Adipocyte (in vitro differentiated cells): ENCODE measurements around the gene MAMDC4.
"Not testable (repeated sequence)": the region's sequence is repeated elsewhere in the genome, so short reads cannot be mapped to it uniquely, and the experiment has no call there.

Experiments
- DNase-seq: peaks from one replicate; pipeline ENCODE4 v3.0.0-alpha.2; 2015; ENCODE audit warnings: low read depth
- H3K27me3 ChIP-seq: replicated peaks from 2 replicates; pipeline ENCODE4 v1.7.0; 2013; ENCODE audit warnings: mild to moderate bottlenecking, low read length, moderate library complexity; ENCODE audit not compliant: control insufficient read depth, insufficient read depth
- H3K36me3 ChIP-seq: 2 replicates; pipeline ENCODE4 v1.7.0; 2013; ENCODE audit warnings: low read length, mild to moderate bottlenecking, moderate library complexity; ENCODE audit not compliant: control insufficient read depth, insufficient read depth, severe bottlenecking
- H3K4me1 ChIP-seq: 2 replicates; pipeline ENCODE4 v1.7.0; 2013; ENCODE audit warnings: mild to moderate bottlenecking, low read length, moderate library complexity; ENCODE audit not compliant: control insufficient read depth, insufficient read depth
- H3K4me3 ChIP-seq: 2 replicates; pipeline ENCODE4 v1.7.0; 2013; ENCODE audit warnings: mild to moderate bottlenecking, low read length, moderate library complexity
- H3K9ac ChIP-seq: 2 replicates; pipeline ENCODE4 v1.7.0; 2013; ENCODE audit warnings: mild to moderate bottlenecking, low read length, moderate library complexity
- H3K9me3 ChIP-seq: 2 replicates; pipeline ENCODE4 v1.7.0; 2013; ENCODE audit warnings: mild to moderate bottlenecking, low read length, moderate library complexity; ENCODE audit not compliant: control insufficient read depth

The MAMDC4 gene

GRCh38 chr9:136826703-136827582, 25.2 kb upstream of the MAMDC4 start:
- no peak for DNase-seq
- Histone ChIP-seq H3K9ac (no peak overlapping the region), H3K9me3 (no peaks in the 10 kb centered on the region), H3K36me3 (peaks cover 56% of the 10 kb centered on the region), H3K4me1 (no peaks in the 10 kb centered on the region), H3K4me3 (no peak overlapping the region), H3K27me3 (no peaks in the 10 kb centered on the region)

GRCh38 chr9:136827794-136828473, 24.2 kb upstream of the MAMDC4 start:
- no peaks in the 10 kb centered on the region for H3K4me1 ChIP-seq
- no peak overlapping the region for H3K9ac ChIP-seq
- H3K9me3 ChIP-seq: no peaks in the 10 kb centered on the region
- DNase-seq: no peak
- no peak overlapping the region for H3K4me3 ChIP-seq
- H3K27me3 ChIP-seq: no peaks in the 10 kb centered on the region
- H3K36me3 ChIP-seq: peaks cover 64% of the 10 kb centered on the region

DNA sequence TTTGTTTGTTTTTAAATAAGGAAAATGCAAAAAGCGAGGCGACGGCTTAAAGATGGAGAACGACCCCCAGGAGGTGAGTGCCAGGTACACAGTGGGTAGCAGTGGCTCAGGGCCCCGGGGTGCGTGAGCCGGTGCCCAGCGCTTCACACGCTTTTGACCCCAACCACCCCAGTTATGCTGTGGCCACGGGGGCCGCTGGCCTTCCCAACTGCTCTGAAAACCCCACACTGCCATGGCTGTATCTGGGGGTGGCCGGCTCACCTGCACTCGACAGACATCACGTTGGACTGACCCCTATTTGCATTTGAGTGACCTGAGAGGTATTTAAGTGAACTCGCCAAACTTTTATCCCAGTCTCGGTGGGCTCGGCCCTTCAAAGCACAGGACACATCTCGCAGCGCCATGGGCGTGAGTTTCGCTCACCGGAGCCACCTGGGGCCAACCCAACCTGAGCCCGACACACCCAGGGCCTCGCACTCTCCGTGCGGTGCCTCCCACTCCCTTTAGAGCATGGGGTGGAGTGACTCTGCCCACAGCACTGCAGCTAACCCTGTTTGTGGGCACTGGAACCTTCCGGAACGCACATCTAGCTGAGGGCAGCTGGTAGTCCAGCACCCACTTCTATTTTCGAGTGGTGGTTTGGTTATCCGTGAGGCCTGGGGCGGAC, 23.5 kb upstream of the MAMDC4 start:
- Histone ChIP-seq H3K9ac (no peak overlapping the region), H3K4me1 (no peaks in the 10 kb centered on the region), H3K9me3 (no peaks in the 10 kb centered on the region), H3K36me3 (peaks cover 64% of the 10 kb centered on the region), H3K27me3 (no peaks in the 10 kb centered on the region), H3K4me3 (no peak overlapping the region)
- no peak for DNase-seq

DNA sequence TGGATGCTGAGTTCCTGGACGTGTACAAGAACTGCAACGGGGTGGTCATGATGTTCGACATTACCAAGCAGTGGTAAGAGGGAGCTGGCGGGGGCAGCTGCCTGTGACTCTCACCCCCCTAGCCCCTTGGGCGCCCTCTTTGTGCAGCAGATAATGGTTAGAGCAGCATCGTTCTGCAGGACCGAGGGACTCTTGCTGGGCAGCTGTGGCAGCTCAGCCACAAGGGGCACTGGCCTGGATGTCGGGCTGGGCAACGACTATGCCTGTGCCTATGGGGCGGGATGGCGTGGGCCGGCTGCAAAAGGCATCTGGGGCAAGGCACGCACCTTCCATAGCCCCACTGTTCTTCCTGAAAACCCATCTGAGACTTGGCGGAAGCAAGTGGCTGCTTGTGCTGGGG, 22.7 kb upstream of the MAMDC4 start:
- H3K9ac ChIP-seq: no peak overlapping the region
- no peak overlapping the region for H3K4me3 ChIP-seq
- no peak for DNase-seq
- no peaks in the 10 kb centered on the region for H3K9me3 ChIP-seq
- no peaks in the 10 kb centered on the region for H3K4me1 ChIP-seq
- no peaks in the 10 kb centered on the region for H3K27me3 ChIP-seq
- peaks cover 59% of the 10 kb centered on the region for H3K36me3 ChIP-seq

DNA sequence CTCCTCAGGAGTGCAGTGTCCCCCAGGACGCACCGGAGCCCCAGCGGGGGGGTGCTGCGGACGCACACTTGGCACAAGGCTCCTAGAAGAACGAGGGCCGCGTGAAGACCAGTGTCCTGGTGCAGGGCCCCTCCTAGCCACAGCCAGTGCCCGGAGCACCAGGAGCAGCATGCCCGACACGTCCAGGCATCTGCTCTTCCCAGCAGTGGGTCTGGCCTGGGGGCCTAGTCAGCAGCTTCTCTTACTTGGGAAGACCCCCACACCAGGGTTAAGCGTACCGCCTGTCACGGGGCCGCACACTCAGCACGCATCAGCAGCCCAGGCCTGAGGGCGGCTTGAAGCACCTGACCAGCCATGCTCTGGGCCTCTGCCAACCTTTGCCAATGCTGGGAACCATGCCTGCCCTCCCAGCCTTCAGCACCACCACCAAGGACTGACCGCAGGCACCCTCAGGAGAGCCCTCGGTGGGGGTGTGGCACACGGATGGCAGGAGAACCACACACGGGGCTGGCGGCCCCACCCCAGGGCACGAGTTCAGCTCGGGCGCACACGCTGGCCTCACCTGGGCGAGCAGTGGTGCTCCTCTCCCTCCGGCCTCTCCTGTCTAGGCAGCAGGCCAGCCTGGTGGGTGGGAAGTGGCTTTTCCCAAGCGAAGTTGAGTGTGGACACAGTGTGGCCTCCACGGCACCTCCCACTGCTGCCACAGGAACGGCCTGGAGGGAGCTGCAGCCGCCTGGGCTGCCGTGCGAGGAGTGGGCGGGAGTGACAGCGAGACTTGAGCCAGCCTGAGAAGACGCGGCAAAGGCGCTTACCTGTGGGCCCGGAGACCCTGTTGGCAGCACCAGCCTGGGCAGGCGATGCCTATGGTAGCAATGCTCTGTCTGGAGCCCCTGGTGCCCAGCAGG, 21.9 kb upstream of the MAMDC4 start:
- Histone ChIP-seq H3K4me1 (no peaks in the 10 kb centered on the region), H3K4me3 (no peak overlapping the region), H3K9ac (no peak overlapping the region), H3K36me3 (peaks cover 54% of the 10 kb centered on the region), H3K27me3 (no peaks in the 10 kb centered on the region), H3K9me3 (no peaks in the 10 kb centered on the region)
- no peak for DNase-seq

GRCh38 chr9:136831002-136831719, 21.0 kb upstream of the MAMDC4 start:
- Histone ChIP-seq H3K36me3 (peaks cover 47% of the 10 kb centered on the region), H3K9me3 (no peaks in the 10 kb centered on the region)
- no peak for DNase-seq

DNA sequence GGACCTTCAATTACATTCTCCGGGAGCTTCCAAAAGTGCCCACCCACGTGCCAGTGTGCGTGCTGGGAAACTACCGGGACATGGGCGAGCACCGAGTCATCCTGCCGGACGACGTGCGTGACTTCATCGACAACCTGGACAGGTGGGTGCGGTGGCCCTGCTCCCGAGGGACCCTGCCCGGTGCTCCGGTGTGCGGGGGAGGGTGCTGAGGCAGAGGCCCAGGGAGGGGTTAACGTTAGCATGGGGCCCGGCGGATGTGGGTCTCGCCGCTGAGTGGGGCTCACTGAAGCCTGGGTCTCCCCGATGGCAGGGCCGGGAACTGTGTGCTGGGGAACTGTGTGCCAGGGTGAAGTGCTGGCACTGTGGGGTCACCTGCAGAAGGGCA, 20.4 kb upstream of the MAMDC4 start:
- H3K9ac ChIP-seq: no peak overlapping the region
- no peak for DNase-seq
- no peak overlapping the region for H3K4me3 ChIP-seq
- no peaks in the 10 kb centered on the region for H3K4me1 ChIP-seq
- H3K36me3 ChIP-seq: peaks cover 44% of the 10 kb centered on the region
- H3K9me3 ChIP-seq: no peaks in the 10 kb centered on the region
- H3K27me3 ChIP-seq: no peaks in the 10 kb centered on the region

More at GRCh38 chr9:136831002-136831719, 21.0 kb upstream of the MAMDC4 start:
- no peaks in the 10 kb centered on the region for H3K4me1 ChIP-seq
- no peaks in the 10 kb centered on the region for H3K27me3 ChIP-seq
- H3K9ac ChIP-seq: no peak overlapping the region
- H3K4me3 ChIP-seq: no peak overlapping the region

DNA sequence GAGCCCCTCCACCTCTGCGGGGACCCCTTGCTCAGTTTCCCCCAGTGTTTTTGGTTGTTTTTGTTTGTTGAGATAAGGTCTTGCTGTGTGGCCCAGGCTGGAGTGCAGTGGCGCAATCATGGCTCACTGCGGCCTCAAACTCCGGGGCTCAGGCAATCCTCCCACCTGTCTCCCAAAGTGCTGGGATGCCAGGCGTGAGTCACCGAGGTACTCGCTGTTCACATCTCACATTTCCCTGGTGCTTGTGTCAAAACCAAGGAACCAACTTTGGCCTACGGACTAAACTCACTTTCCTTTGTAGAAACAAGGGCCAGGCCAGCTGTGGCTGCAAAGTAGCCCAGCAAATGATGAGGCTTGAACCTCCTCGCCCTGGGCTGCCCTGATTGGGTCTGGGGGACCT, 19.6 kb upstream of the MAMDC4 start:
- H3K4me1 ChIP-seq: no peaks in the 10 kb centered on the region
- H3K9ac ChIP-seq: no peak overlapping the region
- no peak for DNase-seq
- no peaks in the 10 kb centered on the region for H3K9me3 ChIP-seq
- H3K4me3 ChIP-seq: no peak overlapping the region
- H3K27me3 ChIP-seq: no peaks in the 10 kb centered on the region
- peaks cover 44% of the 10 kb centered on the region for H3K36me3 ChIP-seq

DNA sequence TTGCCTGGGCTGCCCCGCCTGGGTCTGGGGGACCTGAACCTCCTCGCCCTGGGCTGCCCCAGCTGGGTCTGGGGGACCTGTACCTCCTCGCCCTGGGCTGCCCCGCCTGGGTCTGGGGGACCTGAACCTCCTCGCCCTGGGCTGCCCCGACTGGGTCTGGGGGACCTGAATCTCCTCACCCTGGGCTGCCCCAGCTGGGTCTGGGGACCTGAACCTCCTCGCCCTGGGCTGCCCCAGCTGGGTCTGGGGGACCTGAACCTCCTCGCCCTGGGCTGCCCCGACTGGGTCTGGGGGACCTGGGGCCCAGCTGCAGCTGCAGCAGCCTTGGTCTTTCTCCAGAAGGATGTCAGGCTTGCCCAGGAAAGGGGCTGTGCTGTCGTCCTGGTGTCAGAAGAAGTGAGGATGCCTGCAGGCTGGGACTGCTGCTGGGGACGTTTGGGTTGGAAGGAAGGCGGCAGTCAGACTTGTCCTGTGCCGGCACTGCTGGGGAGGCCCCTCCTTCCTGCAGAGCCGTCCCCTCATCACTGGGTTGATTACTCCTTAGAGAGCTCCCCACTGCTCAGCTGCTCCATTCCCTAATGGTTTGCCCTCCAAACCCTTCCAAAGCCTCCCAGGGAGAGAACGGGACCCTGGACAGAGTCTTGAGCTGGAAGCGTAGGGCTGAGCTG, 18.6 kb upstream of the MAMDC4 start:
- H3K4me3 ChIP-seq, H3K9ac ChIP-seq, DNase-seq, H3K27me3 ChIP-seq, H3K4me1 ChIP-seq, H3K9me3 ChIP-seq: not testable (repeated sequence)
- H3K36me3 ChIP-seq: peaks cover 42% of the 10 kb centered on the region
